Stimulated activated CD4-positive, alpha-beta T cell treated with anti-CD3 and anti-CD28 coated beads, Interleukin-1b, Interleukin-23, amount 100 ng/mL, for 4 hours (primary cell): ENCODE measurements around the gene LMTK3.
"Not testable (repeated sequence)": the region's sequence is repeated elsewhere in the genome, so short reads cannot be mapped to it uniquely, and the experiment has no call there.

Source experiments
- DNase-seq, 2 donors: peaks; one replicate each; pipeline ENCODE4 v3.0.0-alpha.2; 2020; ENCODE audit warnings: low read depth in 2 of 2

LMTK3 gene

GRCh38 chr19:48541813-48542212 is 30.2 kb upstream of the LMTK3 start:
- DNase-seq, result no peak

- no peak for DNase-seq
These were observed 28.5 kb upstream of the LMTK3 start for GRCh38 chr19:48540110-48540509.

GRCh38 chr19:48539503-48540096 is 28.0 kb upstream of the LMTK3 start:
- no peak for DNase-seq

GRCh38 chr19:48538057-48538456 is 26.4 kb upstream of the LMTK3 start:
- not testable (repeated sequence) for DNase-seq

- no peak for DNase-seq
These were observed 25.9 kb upstream of the LMTK3 start for GRCh38 chr19:48537541-48537940.

GRCh38 chr19:48533770-48534169 is 22.1 kb upstream of the LMTK3 start:
- no peak for DNase-seq

GRCh38 chr19:48530770-48531169 is 19.1 kb upstream of the LMTK3 start:
- no peak for DNase-seq

GRCh38 chr19:48530066-48530720 is 18.6 kb upstream of the LMTK3 start:
- DNase-seq, result no peak

- no peak for DNase-seq
These were observed 17.5 kb upstream of the LMTK3 start for GRCh38 chr19:48529156-48529555.

GRCh38 chr19:48524732-48525131 is 13.1 kb upstream of the LMTK3 start:
- DNase-seq, result no peak

- no peak for DNase-seq
These were observed 12.6 kb upstream of the LMTK3 start for GRCh38 chr19:48524221-48524620.

- no peak for DNase-seq
These were observed 8.5 kb upstream of the LMTK3 start for GRCh38 chr19:48520134-48520533.

- not testable (repeated sequence) for DNase-seq
These were observed 7.8 kb upstream of the LMTK3 start for GRCh38 chr19:48519426-48519825.

- no peak for DNase-seq
These were observed 6.6 kb upstream of the LMTK3 start for GRCh38 chr19:48518207-48518606.

GRCh38 chr19:48516536-48516935 is 4.9 kb upstream of the LMTK3 start:
- DNase-seq, result no peak

- DNase-seq, result no peak
These were observed 2.5 kb upstream of the LMTK3 start for GRCh38 chr19:48514123-48514458.

- DNase-seq, result peak in 1 of 2 donors; percentile 60
These were observed 1.9 kb upstream of the LMTK3 start for GRCh38 chr19:48513289-48514122.

GRCh38 chr19:48512504-48513288 is 1.1 kb upstream of the LMTK3 start:
- no peak for DNase-seq

GRCh38 chr19:48511321-48511731 is 309 bp downstream of the LMTK3 start:
- no peak for DNase-seq

- peak; percentile 60 to 61 for DNase-seq
These were observed 990 bp downstream of the LMTK3 start for GRCh38 chr19:48510421-48511268.
